HEK293 (cell line): ENCODE data around the gene STOML3.

Source experiments
- CTCF ChIA-PET: fragments of 350-600 bp; formaldehyde crosslinking; extraction: SDS; loops from one replicate; lab custom pipeline; 2021; ENCODE audit warnings: antibody characterized with exemption; lab: Yijun Ruan, JAX
- POLR2A ChIA-PET: fragments of 300-600 bp; formaldehyde crosslinking; extraction: SDS; loops from one replicate; lab custom pipeline; 2020; ENCODE audit warnings: antibody characterized with exemption, inconsistent platforms; lab: Yijun Ruan, JAX
- H3K27ac ChIP-seq: fragments of 200-500 bp; sonication (Bioruptor generic); 2 replicates; pipeline ENCODE4 v1.5.1; 2014; ENCODE audit warnings: low read depth, low read length, control low read depth, inconsistent platforms; ENCODE audit errors: extremely low read depth
- H3K36me3 ChIP-seq, 2 experiments: fragments of 200-500 bp in 1 of 2; sonication (Bioruptor generic) in 1 of 2; 1 replicate in 1 of 2; 2 replicates in 1 of 2; pipeline ENCODE4 v1.5.1; 2014 to 2017; ENCODE audit warnings: inconsistent platforms in 2 of 2, low read length in 2 of 2; ENCODE audit not compliant: control insufficient read depth in 2 of 2, insufficient read depth in 1 of 2
- H3K4me1 ChIP-seq: fragments of 200-500 bp; sonication (Bioruptor generic); 2 replicates; pipeline ENCODE4 v1.5.1; 2014; ENCODE audit warnings: mild to moderate bottlenecking, low read length, inconsistent platforms; ENCODE audit not compliant: control insufficient read depth, insufficient read depth
- H3K4me3 ChIP-seq: 2 replicates; pipeline ENCODE4 v1.5.1; 2011; ENCODE audit warnings: low read depth, mild to moderate bottlenecking, control low read depth, low read length, moderate library complexity
- H3K9me3 ChIP-seq: fragments of 200-500 bp; sonication (Bioruptor generic); 2 replicates; pipeline ENCODE4 v1.5.1; 2014; ENCODE audit warnings: low read depth, low read length, inconsistent platforms; ENCODE audit not compliant: control insufficient read depth, insufficient read depth
- GFI1B ChIP-seq: fragments of 450-650 bp; formaldehyde crosslinking; IDR thresholded peaks from 2 replicates; pipeline ENCODE4 v1.5.1; 2016; ENCODE audit warnings: missing biosample characterization, missing genetic modification characterization
- HOXC10 ChIP-seq: sonication (generic); formaldehyde crosslinking; IDR thresholded peaks from 2 replicates; pipeline ENCODE4 v1.8.1; 2023; ENCODE audit warnings: mild to moderate bottlenecking, missing genetic modification reagents
- KLF16 ChIP-seq: fragments of 450-650 bp; formaldehyde crosslinking; IDR thresholded peaks from 2 replicates; pipeline ENCODE4 v1.5.1; 2017; ENCODE audit warnings: missing biosample characterization, missing genetic modification characterization
- PRDM4 ChIP-seq: fragments of 450-650 bp; formaldehyde crosslinking; IDR thresholded peaks from 2 replicates; pipeline ENCODE4 v1.5.1; 2017; ENCODE audit warnings: missing biosample characterization, missing genetic modification characterization
- TRIM28 ChIP-seq: IDR thresholded peaks from 2 replicates; pipeline ENCODE4 v1.6.1; 2011; ENCODE audit warnings: low read length, control low read depth, borderline replicate concordance
- ZBTB1 ChIP-seq: fragments of 450-650 bp; formaldehyde crosslinking; IDR thresholded peaks from 2 replicates; pipeline ENCODE4 v1.5.1; 2016; ENCODE audit warnings: missing biosample characterization, missing genetic modification characterization
- ZBTB11 ChIP-seq: fragments of 450-650 bp; formaldehyde crosslinking; conservative IDR thresholded peaks from 2 replicates; pipeline ENCODE4 v1.5.1; 2016; ENCODE audit warnings: low read depth, missing biosample characterization, missing genetic modification characterization
- ZBTB26 ChIP-seq: fragments of 450-650 bp; formaldehyde crosslinking; optimal IDR thresholded peaks from 2 replicates; pipeline ENCODE3; 2016; ENCODE audit warnings: missing biosample characterization, mild to moderate bottlenecking, missing genetic modification characterization
- ZBTB44 ChIP-seq: fragments of 450-650 bp; IDR thresholded peaks from 2 replicates; pipeline ENCODE4 v1.5.1; 2018; ENCODE audit warnings: missing biosample characterization, mild to moderate bottlenecking, missing genetic modification characterization
- ZFP69B ChIP-seq: fragments of 450-650 bp; formaldehyde crosslinking; IDR thresholded peaks from 2 replicates; pipeline ENCODE4 v1.5.1; 2016; ENCODE audit warnings: missing biosample characterization, missing genetic modification characterization
- ZNF140 ChIP-seq: fragments of 450-650 bp; formaldehyde crosslinking; IDR thresholded peaks from 2 replicates; pipeline ENCODE4 v1.5.1; 2016; ENCODE audit warnings: missing biosample characterization, missing genetic modification characterization
- ZNF19 ChIP-seq: fragments of 450-650 bp; formaldehyde crosslinking; IDR thresholded peaks from 2 replicates; pipeline ENCODE4; 2016; ENCODE audit warnings: missing biosample characterization, missing genetic modification characterization, low read depth
- ZNF335 ChIP-seq: fragments of 450-650 bp; formaldehyde crosslinking; conservative IDR thresholded peaks from 2 replicates; pipeline ENCODE4 v1.5.1; 2016; ENCODE audit warnings: missing biosample characterization, missing genetic modification characterization
- ZNF354C ChIP-seq: fragments of 450-650 bp; formaldehyde crosslinking; IDR thresholded peaks from 2 replicates; pipeline ENCODE4 v1.5.1; 2016; ENCODE audit warnings: missing biosample characterization, missing genetic modification characterization, low read depth, borderline replicate concordance
- ZNF391 ChIP-seq: fragments of 450-650 bp; formaldehyde crosslinking; IDR thresholded peaks from 2 replicates; pipeline ENCODE4 v1.5.1; 2016; ENCODE audit warnings: low read depth, missing biosample characterization, missing genetic modification characterization, borderline replicate concordance
- ZNF596 ChIP-seq: fragments of 450-650 bp; IDR thresholded peaks from 2 replicates; pipeline ENCODE4 v1.5.0; 2018; ENCODE audit warnings: missing biosample characterization, mild to moderate bottlenecking, missing genetic modification characterization, moderate library complexity
- ZNF629 ChIP-seq: fragments of 450-650 bp; formaldehyde crosslinking; IDR thresholded peaks from 2 replicates; pipeline ENCODE4 v1.5.1; 2017; ENCODE audit warnings: missing biosample characterization, missing genetic modification characterization
- ZNF645 ChIP-seq: fragments of 450-650 bp; formaldehyde crosslinking; IDR thresholded peaks from 2 replicates; pipeline ENCODE4; 2016; ENCODE audit warnings: missing biosample characterization, missing genetic modification characterization
- ZNF660 ChIP-seq: fragments of 450-650 bp; IDR thresholded peaks from 2 replicates; pipeline ENCODE4 v1.5.1; 2018; ENCODE audit warnings: missing biosample characterization, mild to moderate bottlenecking, missing genetic modification characterization
- ZNF664 ChIP-seq: fragments of 450-650 bp; formaldehyde crosslinking; IDR thresholded peaks from 2 replicates; pipeline ENCODE4 v1.5.1; 2016; ENCODE audit warnings: missing biosample characterization, missing genetic modification characterization
- ZNF747 ChIP-seq: fragments of 450-650 bp; formaldehyde crosslinking; IDR thresholded peaks from 2 replicates; pipeline ENCODE4 v1.5.1; 2016; ENCODE audit warnings: missing biosample characterization, missing genetic modification characterization
- ZSCAN16 ChIP-seq: fragments of 450-650 bp; formaldehyde crosslinking; IDR thresholded peaks from 2 replicates; pipeline ENCODE4 v1.5.1; 2016; ENCODE audit warnings: missing biosample characterization, missing genetic modification characterization
- ZSCAN5A ChIP-seq: fragments of 450-650 bp; formaldehyde crosslinking; IDR thresholded peaks from 2 replicates; pipeline ENCODE4 v1.5.1; 2016; ENCODE audit warnings: missing biosample characterization, missing genetic modification characterization

STOML3 gene

GRCh38 chr13:39037410-39037879, 46.8 kb upstream of the STOML3 start:
- Histone ChIP-seq H3K27ac (peak overlapping the region; percentile 90), H3K9me3 (no peaks in the 10 kb centered on the region)
- POLR2A ChIA-PET, result interaction anchor here (0.6 to 1.4 kb wide), 2 partner anchors 9 to 131 kb away, joined by 4 to 5 read pairs; no protein-coding TSS in a partner anchor
- TF ChIP-seq ZSCAN16 (tag by site-specific recombination), result 0 out of 2 replicates have a peak, but pooled peaks have one; percentile 32
- TF ChIP-seq ZNF596, result 0 out of 2 replicates have a peak, but pooled peaks have one; percentile 28
- no peak for TF ChIP-seq ZBTB1 (tag by site-specific recombination)
- peak; percentile 64 for TF ChIP-seq ZBTB26 (tag by site-specific recombination)
- TF ChIP-seq ZNF140, result no peak
- TF ChIP-seq ZBTB44 (tag by site-specific recombination), result no peak
- no peak for TF ChIP-seq ZNF747 (tag by site-specific recombination)
- TF ChIP-seq ZSCAN5A (tag by site-specific recombination), result 0 out of 2 replicates have a peak, but pooled peaks have one; percentile 28
- TF ChIP-seq, all 188 proteins: peak for 4
- H3K36me3 ChIP-seq, result peaks cover 0 to 6% of the 10 kb centered on the region in 2 experiments; a peak in 1 of 3 replicates
- H3K4me1 ChIP-seq, result peaks cover 3% of the 10 kb centered on the region; the same call in 1 of the 2 replicates
- peak overlapping the region; percentile 72 for H3K4me3 ChIP-seq
- CTCF ChIA-PET, result interaction anchor here (0.6 to 0.7 kb wide), 2 partner anchors 9 to 20 kb away, joined by 3 to 4 read pairs; no protein-coding TSS in a partner anchor

GRCh38 chr13:39036212-39036611, 45.6 kb upstream of the STOML3 start:
- Histone ChIP-seq H3K4me1 (peaks cover 3% of the 10 kb centered on the region; the same call in 1 of the 2 replicates), H3K4me3 (peak overlapping the region; percentile 72), H3K9me3 (no peaks in the 10 kb centered on the region), H3K27ac (peak overlapping the region; percentile 90; the same call in 1 of the 2 replicates), H3K36me3 (peaks cover 0 to 3% of the 10 kb centered on the region in 2 experiments; a peak in 1 of 3 replicates)
- CTCF ChIA-PET, result interaction anchor here (0.8 kb wide), 1 partner anchor 580 kb away, joined by 3 read pairs; no protein-coding TSS in a partner anchor
- POLR2A ChIA-PET, result no interaction called here
- TF ChIP-seq ZNF335 (tag by site-specific recombination) (0 out of 2 replicates have a peak, but pooled peaks have one; percentile 16), ZNF660 (tag by site-specific recombination) (peak; percentile 44), HOXC10 (CRISPR knock-in tag) (no peak), TRIM28 (no peak), ZNF629 (tag by site-specific recombination) (peak; percentile 48), ZNF354C (tag by site-specific recombination) (no peak), KLF16 (tag by site-specific recombination) (no peak), PRDM4 (tag by site-specific recombination) (no peak), ZNF664 (tag by site-specific recombination) (no peak), ZFP69B (tag by site-specific recombination) (peak; percentile 15; the same call in 1 of the 2 replicates), ZNF645 (tag by site-specific recombination) (no peak), ZBTB11 (tag by site-specific recombination) (0 out of 2 replicates have a peak, but pooled peaks have one; percentile 39), ZNF391 (tag by site-specific recombination) (no peak), GFI1B (no peak), ZNF19 (tag by site-specific recombination) (no peak)
